ENCODE data around the gene CHTF18. TPM values are rescaled to one million over a fixed set of nuclear protein-coding genes. Genes with fewer than 3 reads are reported as not detected.

The CHTF18 gene
- polyA plus RNA-seq, 1 donor (not counting 4 experiments of a cell fraction or from before 2014, with no cell fraction given): 5.7 TPM

- TF ChIP-seq CTCF (optimal IDR thresholded peaks at IDR 0.05 in 1 of 3, IDR thresholded peaks at IDR 0.05 in 1 of 3, conservative IDR thresholded peaks at IDR 0.05 in 1 of 3; ENCODE audit: extremely low read depth in 1 of 3, insufficient read depth in 2 of 3, low read length in 3 of 3) (no peak), EZH2 (IDR thresholded peaks at IDR 0.05; ENCODE audit: low read length) (no peak)
- dilution Hi-C loops (cut with MboI; ENCODE audit: extremely low pct_ligation_motif_present, low sequenced_read_pairs): no loop called here
- Histone ChIP-seq H4K20me1 (ENCODE audit: control insufficient read depth, extremely low read depth, insufficient read depth, low read length) (no peaks in the 10 kb centered on the region), H3K79me2 (ENCODE audit: control insufficient read depth, insufficient read depth, low read length) (no peaks in the 10 kb centered on the region), H3K9me1 (ENCODE audit: control insufficient read depth, extremely low read depth, insufficient read depth, low read length) (no peaks in the 10 kb centered on the region), H2AFZ (ENCODE audit: control insufficient read depth, low read length) (no peak overlapping the region), H3K9me3 (ENCODE audit: control insufficient read depth, low read depth, low read length) (no peaks in the 10 kb centered on the region), H3K27me3 (ENCODE audit: control insufficient read depth, extremely low read depth, insufficient read depth, low read length) (peaks cover 14% of the 10 kb centered on the region), H3K9ac (ENCODE audit: control insufficient read depth, extremely low read depth, insufficient read depth, low read length) (no peak overlapping the region), H3K36me3 (ENCODE audit: control insufficient read depth in 2 of 2, extremely low read depth in 1 of 2, insufficient read depth in 2 of 2, low read length in 2 of 2) (no peaks in the 10 kb centered on the region), H3K4me2 (ENCODE audit: control insufficient read depth, extremely low read depth, insufficient read depth, low read depth, low read length) (no peak overlapping the region), H3K4me1 (ENCODE audit: control insufficient read depth, extremely low read depth, insufficient read depth, low read length) (no peaks in the 10 kb centered on the region), H3K4me3 (ENCODE audit: control insufficient read depth in 2 of 3, extremely low read depth in 1 of 3, insufficient read depth in 2 of 3, low read depth in 1 of 3, low read length in 3 of 3) (no peak overlapping the region), H3K27ac (ENCODE audit: control insufficient read depth, insufficient read depth, low read length) (no peak overlapping the region)
- DNase-seq (ENCODE audit: low read depth, low spot score): no peak
- no peak for FAIRE-seq
Observed at GRCh38 chr16:827513-827912, 39.1 kb downstream of the CHTF18 start.

GRCh38 chr16:828891-829290, 40.5 kb downstream of the CHTF18 start:
- TF ChIP-seq CTCF (optimal IDR thresholded peaks at IDR 0.05 in 1 of 3, IDR thresholded peaks at IDR 0.05 in 1 of 3, conservative IDR thresholded peaks at IDR 0.05 in 1 of 3; ENCODE audit: extremely low read depth in 1 of 3, insufficient read depth in 2 of 3, low read length in 3 of 3) (no peak), EZH2 (IDR thresholded peaks at IDR 0.05; ENCODE audit: low read length) (no peak)
- Histone ChIP-seq H3K79me2 (ENCODE audit: control insufficient read depth, insufficient read depth, low read length) (no peaks in the 10 kb centered on the region), H3K4me1 (ENCODE audit: control insufficient read depth, extremely low read depth, insufficient read depth, low read length) (no peaks in the 10 kb centered on the region), H3K9me1 (ENCODE audit: control insufficient read depth, extremely low read depth, insufficient read depth, low read length) (no peaks in the 10 kb centered on the region), H3K36me3 (ENCODE audit: control insufficient read depth in 2 of 2, extremely low read depth in 1 of 2, insufficient read depth in 2 of 2, low read length in 2 of 2) (no peaks in the 10 kb centered on the region), H3K27ac (ENCODE audit: control insufficient read depth, insufficient read depth, low read length) (no peak overlapping the region), H3K27me3 (ENCODE audit: control insufficient read depth, extremely low read depth, insufficient read depth, low read length) (peaks cover 14% of the 10 kb centered on the region), H2AFZ (ENCODE audit: control insufficient read depth, low read length) (no peak overlapping the region), H3K9me3 (ENCODE audit: control insufficient read depth, low read depth, low read length) (no peaks in the 10 kb centered on the region), H3K9ac (ENCODE audit: control insufficient read depth, extremely low read depth, insufficient read depth, low read length) (no peak overlapping the region), H3K4me3 (ENCODE audit: control insufficient read depth in 2 of 3, extremely low read depth in 1 of 3, insufficient read depth in 2 of 3, low read depth in 1 of 3, low read length in 3 of 3) (no peak overlapping the region), H3K4me2 (ENCODE audit: control insufficient read depth, extremely low read depth, insufficient read depth, low read depth, low read length) (no peak overlapping the region), H4K20me1 (ENCODE audit: control insufficient read depth, extremely low read depth, insufficient read depth, low read length) (no peaks in the 10 kb centered on the region)
- DNase-seq (ENCODE audit: low read depth, low spot score) (no peak), FAIRE-seq (no peak)
- dilution Hi-C loops (cut with MboI; ENCODE audit: extremely low pct_ligation_motif_present, low sequenced_read_pairs): no loop called here

All from keratinocyte (primary cell).